Gastrocnemius medialis (tissue), 4 donors: Measurements from ENCODE around the gene NR4A1. TPM values are rescaled to one million over a fixed set of nuclear protein-coding genes. Genes with fewer than 3 reads are reported as not detected.

Experiments
- ATAC-seq, 2 donors: fragments of 150-250 bp; one replicate each; pipeline ENCODE4 v1.9.1; 2016
- DNase-seq, 2 donors: peaks; one replicate each; pipeline ENCODE4 v3.0.0-alpha.2; 2019
- H3K27ac ChIP-seq, 4 donors: fragments of 200-600 bp; sonication (generic); 1 replicate in 1 of 4; 2 replicates in 3 of 4; pipeline ENCODE4 v1.5.1; 2016 to 2018; ENCODE audit warnings: mild to moderate bottlenecking in 2 of 4, moderate library complexity in 1 of 4
- H3K27me3 ChIP-seq, 3 donors: fragments of 200-600 bp; sonication (generic) in 2 of 3; 1 replicate in 1 of 3; 2 replicates in 2 of 3; pipeline versions ENCODE4 v1.5.1 to v1.6.0; 2016 to 2019; ENCODE audit warnings: mild to moderate bottlenecking in 1 of 3, moderate library complexity in 1 of 3
- H3K36me3 ChIP-seq, 2 donors: fragments of 200-600 bp; sonication (generic) in 1 of 2; one replicate each; pipeline ENCODE4 v1.5.1; 2017 to 2018
- H3K4me1 ChIP-seq, 2 donors: fragments of 200-600 bp; sonication (generic) in 1 of 2; one replicate each; pipeline ENCODE4 v1.5.1; 2016 to 2017; ENCODE audit warnings: mild to moderate bottlenecking in 2 of 2
- H3K4me3 ChIP-seq, 4 donors: fragments of 200-600 bp; sonication (generic) in 3 of 4; 1 replicate in 1 of 4; 2 replicates in 3 of 4; pipeline ENCODE4 v1.5.1; 2016 to 2019; ENCODE audit warnings: mild to moderate bottlenecking in 2 of 4
- H3K9me3 ChIP-seq, 3 donors: fragments of 200-600 bp; sonication (generic) in 2 of 3; 1 replicate in 1 of 3; 2 replicates in 2 of 3; pipeline ENCODE4 v1.5.1; 2016 to 2019
- CTCF ChIP-seq, 5 experiments: fragments of 450-650 bp in 3 of 5; fragments of 200-600 bp in 2 of 5; sonication (generic) in 2 of 5; IDR thresholded peaks in 4 of 5; conservative IDR thresholded peaks in 1 of 5; 1 replicate in 4 of 5; 2 replicates in 1 of 5; pipeline ENCODE4 v1.5.1; 2016 to 2019; ENCODE audit warnings: antibody characterized with exemption in 5 of 5, mild to moderate bottlenecking in 3 of 5, moderate library complexity in 3 of 5
- POLR2A ChIP-seq, 2 donors: fragments of 450-650 bp; IDR thresholded peaks; one replicate each; pipeline ENCODE4 v1.6.1; 2017; ENCODE audit warnings: antibody characterized with exemption in 2 of 2, mild to moderate bottlenecking in 2 of 2, moderate library complexity in 2 of 2
- in situ Hi-C, 4 donors: fragments of 200-750 bp; cut with MboI; loops; one replicate each; pipeline versions ENCODE4 v1.15.0 to v1.8.0; 2017; ENCODE audit warnings: low sequenced_read_pairs in 4 of 4
- intact Hi-C: fragments of 100-400 bp; cut with DNase I; formaldehyde crosslinking; loops from one replicate; pipeline ENCODE4 v1.15.1; 2023; ENCODE audit warnings: low total_unique reads
- total RNA-seq, 4 donors: library from RNA; depleted of rRNA; stranded (reverse); fragments of >200 nt; gene quantifications; one replicate each; pipeline versions ENCODE4 v1.1.0 to v1.2.3, GENCODE V29; 2016

Gene NR4A1
- total RNA-seq, 4 donors from 2014 or later, result 36.3 to 248 (median 90.1) TPM

GRCh38 chr12:52059582-52060497 is 8.6 kb downstream of the NR4A1 start:
- Histone ChIP-seq H3K36me3 (peaks cover 0 to 48% of the 10 kb centered on the region in 2 donors), H3K27me3 (no peaks in the 10 kb centered on the region), H3K9me3 (no peaks in the 10 kb centered on the region), H3K27ac (peak overlapping the region; percentile 41 to 95 (median 89)), H3K4me1 (peaks cover 18 to 37% of the 10 kb centered on the region in 2 donors), H3K4me3 (no peak overlapping the region)
- ATAC-seq (no peak), DNase-seq (peak in 1 of 2 donors; percentile 15)
- intact Hi-C loops (no loop called here), in situ Hi-C loops (no loop called here)
- TF ChIP-seq POLR2A (IDR thresholded peaks at IDR 0.05) (peak in 1 of 2 donors; percentile 28), CTCF (IDR thresholded peaks at IDR 0.05 in 4 of 5, conservative IDR thresholded peaks at IDR 0.05 in 1 of 5) (no peak)

GRCh38 chr12:52060498-52061177 is 9.4 kb downstream of the NR4A1 start:
- Histone ChIP-seq H3K27ac (peak overlapping the region; percentile 77 to 95 (median 89)), H3K4me1 (peaks cover 18 to 35% of the 10 kb centered on the region in 2 donors)
- no peak for ATAC-seq

GRCh38 chr12:52061470-52062166 is 10.4 kb downstream of the NR4A1 start:
- H3K27ac ChIP-seq, result peak overlapping the region; percentile 77 to 95 (median 89)
- ATAC-seq (no peak), DNase-seq (no peak)
- H3K4me3 ChIP-seq, result no peak overlapping the region
- peaks cover 0 to 31% of the 10 kb centered on the region in 2 donors for H3K36me3 ChIP-seq
- in situ Hi-C loops (no loop called here), intact Hi-C loops (loop anchor here (1.0 kb wide), 1 partner anchor 22 kb away; no protein-coding TSS in a partner anchor)
- H3K4me1 ChIP-seq, result peaks cover 18 to 35% of the 10 kb centered on the region in 2 donors
- H3K9me3 ChIP-seq, result no peaks in the 10 kb centered on the region
- TF ChIP-seq CTCF (IDR thresholded peaks at IDR 0.05 in 4 of 5, conservative IDR thresholded peaks at IDR 0.05 in 1 of 5) (no peak), POLR2A (IDR thresholded peaks at IDR 0.05) (no peak)
- no peaks in the 10 kb centered on the region for H3K27me3 ChIP-seq

More at GRCh38 chr12:52060498-52061177, 9.4 kb downstream of the NR4A1 start:
- Histone ChIP-seq H3K27me3 (no peaks in the 10 kb centered on the region), H3K36me3 (peaks cover 0 to 40% of the 10 kb centered on the region in 2 donors), H3K4me3 (no peak overlapping the region), H3K9me3 (no peaks in the 10 kb centered on the region)
- DNase-seq, result no peak
- in situ Hi-C loops, result no loop called here
- intact Hi-C loops, result no loop called here
- no peak for TF ChIP-seq POLR2A (IDR thresholded peaks at IDR 0.05)
- TF ChIP-seq CTCF (IDR thresholded peaks at IDR 0.05 in 4 of 5, conservative IDR thresholded peaks at IDR 0.05 in 1 of 5), result no peak

GRCh38 chr12:52062167-52063081 is 11.2 kb downstream of the NR4A1 start:
- Histone ChIP-seq H3K27ac (peak overlapping the region; percentile 77 to 95 (median 89)), H3K27me3 (no peaks in the 10 kb centered on the region), H3K4me3 (no peak overlapping the region), H3K4me1 (peaks cover 18 to 35% of the 10 kb centered on the region in 2 donors), H3K9me3 (no peaks in the 10 kb centered on the region), H3K36me3 (peaks cover 0 to 23% of the 10 kb centered on the region in 2 donors)
- TF ChIP-seq POLR2A (IDR thresholded peaks at IDR 0.05), result no peak
- no peak for TF ChIP-seq CTCF (IDR thresholded peaks at IDR 0.05 in 4 of 5, conservative IDR thresholded peaks at IDR 0.05 in 1 of 5)
- DNase-seq, result no peak
- intact Hi-C loops, result loop anchor here (1.0 kb wide), 1 partner anchor 23 kb away; no protein-coding TSS in a partner anchor
- in situ Hi-C loops, result no loop called here
- no peak for ATAC-seq
